Type B pancreatic cell (in vitro differentiated cells): ENCODE measurements around the gene LIPT2. TPM values are rescaled to one million over a fixed set of nuclear protein-coding genes. Genes with fewer than 3 reads are reported as not detected.
A peak's percentile ranks its signal among the peaks of the same experiment; 100 is the strongest.

ENCODE experiments used
- DNase-seq: peaks from one replicate; pipeline ENCODE4 v3.0.0; 2021; ENCODE audit warnings: mixed read lengths; ENCODE audit not compliant: unreplicated experiment; ENCODE audit errors: extremely low spot score
- H3K27ac Mint-ChIP-seq: 2 replicates; pipeline ENCODE4 v1.8.0; 2021; ENCODE audit warnings: mild to moderate bottlenecking, mixed read lengths
- H3K27me3 Mint-ChIP-seq: 2 replicates; pipeline ENCODE4 v1.8.0; 2021; ENCODE audit warnings: mixed read lengths
- H3K36me3 Mint-ChIP-seq: 2 replicates; pipeline ENCODE4 v1.8.0; 2021; ENCODE audit warnings: mixed read lengths
- H3K4me1 Mint-ChIP-seq: one replicate; pipeline ENCODE4 v1.8.0; 2021; ENCODE audit warnings: mixed read lengths; ENCODE audit not compliant: unreplicated experiment
- H3K4me3 Mint-ChIP-seq: 2 replicates; pipeline ENCODE4 v1.8.0; 2021; ENCODE audit warnings: mild to moderate bottlenecking, mixed read lengths
- H3K9me3 Mint-ChIP-seq: 2 replicates; pipeline ENCODE4 v1.8.0; 2021; ENCODE audit warnings: mixed read lengths
- CTCF ChIP-seq: fragments of 200-600 bp; sonication (generic); conservative IDR thresholded peaks from 2 replicates; pipeline ENCODE4 v1.5.0; 2021; ENCODE audit warnings: antibody characterized with exemption, mild to moderate bottlenecking
- total RNA-seq: library from RNA; stranded (reverse); gene quantifications from 2 replicates; pipeline ENCODE4 v1.2.1, GENCODE V29; 2021; ENCODE audit warnings: low replicate concordance

LIPT2 gene
- total RNA-seq, 1 donor from 2014 or later = 5.6 TPM

GRCh38 chr11:74493791-74494630 is 487 bp upstream of the LIPT2 start:
- H3K27ac Mint-ChIP-seq = peak overlapping the region; percentile 84
- H3K4me3 Mint-ChIP-seq = peak overlapping the region; percentile 86
- no peak for DNase-seq
- H3K4me1 Mint-ChIP-seq = peaks cover 16% of the 10 kb centered on the region
- H3K9me3 Mint-ChIP-seq = peaks cover 14% of the 10 kb centered on the region
- no peaks in the 10 kb centered on the region for H3K27me3 Mint-ChIP-seq
- no peak for TF ChIP-seq CTCF
- peaks cover 20% of the 10 kb centered on the region for H3K36me3 Mint-ChIP-seq

GRCh38 chr11:74492084-74492483 is 1.4 kb downstream of the LIPT2 start:
- Mint-ChIP-seq H3K4me3 (peak overlapping the region; percentile 85), H3K4me1 (peaks cover 20% of the 10 kb centered on the region), H3K27ac (peak overlapping the region; percentile 89), H3K27me3 (no peaks in the 10 kb centered on the region), H3K9me3 (peaks cover 12% of the 10 kb centered on the region), H3K36me3 (peaks cover 14% of the 10 kb centered on the region)
- no peak for TF ChIP-seq CTCF
- no peak for DNase-seq

DNA sequence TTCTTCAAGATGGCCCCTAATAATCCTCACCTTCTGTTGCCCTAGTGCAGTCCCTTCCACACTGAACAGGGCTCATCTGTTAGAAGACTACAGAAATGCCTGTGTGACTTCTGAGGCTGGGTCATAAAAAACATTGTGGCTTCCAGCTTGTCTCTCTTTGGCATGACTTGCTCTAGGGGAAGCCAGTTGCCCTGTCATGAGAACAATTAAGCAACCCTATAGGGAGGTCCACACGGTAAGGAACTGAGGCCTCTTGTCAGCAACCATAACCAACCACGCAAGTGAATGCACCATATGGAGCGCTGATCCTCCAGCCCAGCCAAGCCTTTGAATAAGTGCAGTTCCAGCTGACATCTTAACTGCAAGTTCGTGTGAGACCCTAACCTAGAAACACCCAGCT is 2.6 kb downstream of the LIPT2 start:
- peaks cover 11% of the 10 kb centered on the region for H3K36me3 Mint-ChIP-seq
- H3K27ac Mint-ChIP-seq = no peak overlapping the region
- H3K9me3 Mint-ChIP-seq = peaks cover 9% of the 10 kb centered on the region
- no peaks in the 10 kb centered on the region for H3K27me3 Mint-ChIP-seq
- no peak for TF ChIP-seq CTCF
- no peak for DNase-seq
- H3K4me3 Mint-ChIP-seq = no peak overlapping the region
- H3K4me1 Mint-ChIP-seq = peaks cover 20% of the 10 kb centered on the region

- Mint-ChIP-seq H3K9me3 (no peaks in the 10 kb centered on the region), H3K4me3 (no peak overlapping the region), H3K27ac (no peak overlapping the region), H3K36me3 (peaks cover 3% of the 10 kb centered on the region), H3K4me1 (peaks cover 10% of the 10 kb centered on the region), H3K27me3 (no peaks in the 10 kb centered on the region)
- no peak for DNase-seq
- peak; percentile 44 for TF ChIP-seq CTCF
These were observed 5.6 kb downstream of the LIPT2 start for GRCh38 chr11:74487875-74488274.

DNA sequence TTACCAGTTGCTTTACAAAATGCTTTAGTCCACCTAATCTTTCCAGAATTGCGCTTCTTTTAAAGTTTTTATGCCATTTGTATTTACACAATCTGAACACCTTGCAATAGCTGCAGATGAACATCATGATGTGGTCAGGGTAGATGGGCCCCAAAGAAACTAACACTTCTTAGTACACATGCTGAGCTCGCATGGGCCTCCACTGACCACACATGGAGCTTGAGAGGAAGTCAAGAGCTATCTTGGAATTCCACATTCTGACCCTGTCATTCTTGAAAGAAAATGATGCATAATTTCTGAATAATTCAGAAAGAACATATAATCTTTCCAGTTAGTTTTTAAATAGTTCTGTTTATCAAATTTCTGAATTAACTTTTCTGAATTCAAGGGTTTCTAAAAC is 7.7 kb downstream of the LIPT2 start:
- H3K36me3 Mint-ChIP-seq = no peaks in the 10 kb centered on the region
- no peak overlapping the region for H3K27ac Mint-ChIP-seq
- DNase-seq = no peak
- no peaks in the 10 kb centered on the region for H3K27me3 Mint-ChIP-seq
- no peak overlapping the region for H3K4me3 Mint-ChIP-seq
- no peaks in the 10 kb centered on the region for H3K9me3 Mint-ChIP-seq
- H3K4me1 Mint-ChIP-seq = peaks cover 4% of the 10 kb centered on the region
- no peak for TF ChIP-seq CTCF
